Activated T-helper 2 cell treated with anti-CD3 and anti-CD28 coated beads, Interferon-gamma antibody, Interleukin-2, Interleukin-4, amounts not matched to agents 10 μg/mL and 5 μg/mL and 100 μg/mL, durations not matched to agents 14 hours and 24 hours and 36 hours (primary cell): ENCODE data around the gene CENPV. TPM values are rescaled to one million over a fixed set of nuclear protein-coding genes. Genes with fewer than 3 reads are reported as not detected.

Source experiments
- DNase-seq: peaks from one replicate; pipeline ENCODE4 v3.0.0; 2021; ENCODE audit warnings: low spot score
- H3K27ac Mint-ChIP-seq: one replicate; pipeline ENCODE4 v1.8.0; 2021; ENCODE audit warnings: mixed read lengths
- H3K27me3 Mint-ChIP-seq: one replicate; pipeline ENCODE4 v1.8.0; 2021; ENCODE audit warnings: low read depth, mixed read lengths
- H3K36me3 Mint-ChIP-seq: one replicate; pipeline ENCODE4 v1.8.0; 2021; ENCODE audit warnings: low read depth, mixed read lengths
- H3K4me1 Mint-ChIP-seq: one replicate; pipeline ENCODE4 v1.8.0; 2021; ENCODE audit warnings: low read depth, mixed read lengths
- H3K4me3 Mint-ChIP-seq: one replicate; pipeline ENCODE4 v1.8.0; 2021; ENCODE audit warnings: low read depth, mild to moderate bottlenecking, moderate library complexity, mixed read lengths
- H3K9me3 Mint-ChIP-seq: one replicate; pipeline ENCODE4 v1.8.0; 2021; ENCODE audit warnings: mixed read lengths
- intact Hi-C: fragments of 100-400 bp; cut with micrococcal nuclease; formaldehyde crosslinking; loops from one replicate; pipeline ENCODE4 v1.15.1; 2023
- total RNA-seq: library from RNA; stranded (reverse); gene quantifications from 2 replicates; pipeline ENCODE4 v1.2.3, GENCODE V29; 2022

Gene CENPV
- total RNA-seq, 1 donor from 2014 or later = 69.9 TPM

DNA sequence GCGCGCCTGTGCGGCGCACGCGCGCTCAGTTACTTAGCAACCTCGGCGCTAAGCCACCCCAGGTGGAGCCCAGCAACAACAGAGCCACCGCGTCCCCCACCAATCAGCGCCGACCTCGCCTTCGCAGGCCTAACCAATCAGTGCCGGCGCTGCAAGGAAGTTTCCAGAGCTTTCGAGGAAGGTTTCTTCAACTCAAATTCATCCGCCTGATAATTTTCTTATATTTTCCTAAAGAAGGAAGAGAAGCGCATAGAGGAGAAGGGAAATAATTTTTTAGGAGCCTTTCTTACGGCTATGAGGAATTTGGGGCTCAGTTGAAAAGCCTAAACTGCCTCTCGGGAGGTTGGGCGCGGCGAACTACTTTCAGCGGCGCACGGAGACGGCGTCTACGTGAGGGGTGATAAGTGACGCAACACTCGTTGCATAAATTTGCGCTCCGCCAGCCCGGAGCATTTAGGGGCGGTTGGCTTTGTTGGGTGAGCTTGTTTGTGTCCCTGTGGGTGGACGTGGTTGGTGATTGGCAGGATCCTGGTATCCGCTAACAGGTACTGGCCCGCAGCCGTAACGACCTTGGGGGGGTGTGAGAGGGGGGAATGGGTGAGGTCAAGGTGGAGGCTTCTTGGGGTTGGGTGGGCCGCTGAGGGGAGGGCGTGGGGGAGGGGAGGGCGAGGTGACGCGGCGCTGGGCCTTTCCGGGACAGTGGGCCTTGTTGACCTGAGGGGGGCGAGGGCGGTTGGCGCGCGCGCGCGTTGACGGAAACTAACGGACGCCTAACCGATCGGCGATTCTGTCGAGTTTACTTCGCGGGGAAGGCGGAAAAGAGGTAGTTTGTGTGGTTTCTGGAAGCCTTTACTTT lies 27.6 kb upstream of the CENPV start, which contains the start of gene UBB:
UBB (plus strand) TSS at position 452 of the 856 bp plus-strand sequence. CDS start 817 bp downstream, outside the sequence.
- H3K27me3 Mint-ChIP-seq = no peaks in the 10 kb centered on the region
- H3K9me3 Mint-ChIP-seq = no peaks in the 10 kb centered on the region
- H3K27ac Mint-ChIP-seq = peak within 1 kb of the TSS; percentile 92
- peak within 1 kb of the TSS; percentile 96 for H3K4me3 Mint-ChIP-seq
- H3K36me3 Mint-ChIP-seq = peaks cover 38% of the 10 kb centered on the region
- peak; percentile 95 for DNase-seq
- intact Hi-C loops = loop anchor here (1.0 to 5.0 kb wide), 5 partner anchors 35 to 382 kb away; partner anchors contain the start of genes TTC19 and ZSWIM7
- H3K4me1 Mint-ChIP-seq = peaks cover 30% of the 10 kb centered on the region

DNA sequence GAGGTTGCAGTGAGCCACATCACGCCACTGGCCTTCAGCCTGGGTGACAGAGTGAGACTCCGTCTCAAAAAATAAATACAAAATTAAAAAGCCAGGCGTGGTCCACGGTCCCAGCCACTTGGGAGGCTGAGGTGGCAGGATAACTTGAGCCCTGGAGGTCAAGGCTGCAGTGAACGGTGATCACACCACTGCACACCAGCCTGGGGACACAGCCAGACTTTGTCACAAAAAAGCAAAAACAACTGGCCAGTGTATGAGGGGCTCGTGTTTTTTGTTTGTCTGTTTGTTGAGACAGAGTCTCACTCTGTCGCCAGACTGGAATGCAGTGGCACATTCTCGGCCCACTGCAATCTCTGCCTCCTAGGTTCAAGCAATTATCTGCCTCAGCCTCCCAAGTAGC lies 26.4 kb upstream of the CENPV start:
- no peak overlapping the region for H3K4me3 Mint-ChIP-seq
- peaks cover 29% of the 10 kb centered on the region for H3K4me1 Mint-ChIP-seq
- peaks cover 37% of the 10 kb centered on the region for H3K36me3 Mint-ChIP-seq
- H3K27ac Mint-ChIP-seq = no peak overlapping the region
- intact Hi-C loops = loop anchor here (5.0 kb wide), 2 partner anchors 158 to 203 kb away; no protein-coding TSS in a partner anchor
- no peak for DNase-seq
- H3K9me3 Mint-ChIP-seq = no peaks in the 10 kb centered on the region
- H3K27me3 Mint-ChIP-seq = no peaks in the 10 kb centered on the region

DNA sequence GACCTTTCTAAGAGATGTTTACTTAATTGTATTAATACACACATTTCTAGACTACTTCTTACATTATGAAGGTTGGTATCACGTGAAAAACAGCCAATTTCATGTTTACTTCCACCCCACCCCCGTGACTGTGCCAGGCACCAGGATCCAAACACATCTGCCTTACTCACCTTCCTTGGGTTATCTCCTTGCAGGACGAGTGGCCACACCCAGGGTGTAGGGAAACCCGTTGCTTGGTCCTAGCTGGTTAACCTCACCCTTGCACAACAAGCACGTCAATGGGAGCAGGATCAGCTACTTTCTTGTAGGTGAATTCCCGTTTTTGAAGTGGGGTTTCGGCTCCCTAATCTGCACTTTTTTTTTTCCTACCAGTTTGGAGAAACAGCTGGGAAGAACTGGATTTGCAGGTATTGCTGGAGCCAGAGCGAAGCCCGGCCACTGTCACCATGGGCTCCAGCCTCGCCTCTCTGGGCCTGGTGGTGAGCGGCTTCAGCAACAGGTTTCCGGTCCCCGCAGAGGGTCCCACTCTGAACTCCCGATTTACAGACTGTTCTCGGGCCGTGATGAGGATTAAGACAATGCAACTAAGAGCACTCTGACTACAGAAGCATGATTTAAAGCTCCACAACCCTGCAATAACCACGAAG lies 25.5 kb upstream of the CENPV start:
- H3K36me3 Mint-ChIP-seq = peaks cover 28% of the 10 kb centered on the region
- no peaks in the 10 kb centered on the region for H3K27me3 Mint-ChIP-seq
- no peak for DNase-seq
- intact Hi-C loops = no loop called here
- no peak overlapping the region for H3K27ac Mint-ChIP-seq
- peaks cover 20% of the 10 kb centered on the region for H3K4me1 Mint-ChIP-seq
- H3K9me3 Mint-ChIP-seq = no peaks in the 10 kb centered on the region
- no peak overlapping the region for H3K4me3 Mint-ChIP-seq

DNA sequence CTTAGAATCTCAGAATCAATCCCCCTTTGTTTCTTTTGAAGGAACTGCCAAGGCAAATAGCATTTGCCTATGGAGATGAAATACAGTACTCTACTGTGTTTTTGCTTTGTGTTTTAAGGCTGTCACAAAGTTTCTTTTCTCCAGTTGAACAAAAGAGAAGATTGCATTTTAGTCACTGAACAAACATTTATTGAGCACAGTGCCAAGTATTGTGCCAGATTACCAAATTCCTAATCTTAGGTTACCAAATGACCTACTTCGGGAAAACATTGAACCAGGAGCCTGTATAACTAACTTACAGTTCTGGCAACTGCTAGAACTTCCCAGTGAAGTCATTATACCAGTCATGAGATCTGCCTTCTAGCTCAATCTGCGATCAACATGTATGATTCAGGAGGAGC lies 24.7 kb upstream of the CENPV start:
- no peak for DNase-seq
- Mint-ChIP-seq H3K4me1 (peaks cover 16% of the 10 kb centered on the region), H3K27me3 (no peaks in the 10 kb centered on the region), H3K9me3 (no peaks in the 10 kb centered on the region), H3K27ac (no peak overlapping the region), H3K4me3 (no peak overlapping the region), H3K36me3 (peaks cover 20% of the 10 kb centered on the region)
- intact Hi-C loops = no loop called here

DNA sequence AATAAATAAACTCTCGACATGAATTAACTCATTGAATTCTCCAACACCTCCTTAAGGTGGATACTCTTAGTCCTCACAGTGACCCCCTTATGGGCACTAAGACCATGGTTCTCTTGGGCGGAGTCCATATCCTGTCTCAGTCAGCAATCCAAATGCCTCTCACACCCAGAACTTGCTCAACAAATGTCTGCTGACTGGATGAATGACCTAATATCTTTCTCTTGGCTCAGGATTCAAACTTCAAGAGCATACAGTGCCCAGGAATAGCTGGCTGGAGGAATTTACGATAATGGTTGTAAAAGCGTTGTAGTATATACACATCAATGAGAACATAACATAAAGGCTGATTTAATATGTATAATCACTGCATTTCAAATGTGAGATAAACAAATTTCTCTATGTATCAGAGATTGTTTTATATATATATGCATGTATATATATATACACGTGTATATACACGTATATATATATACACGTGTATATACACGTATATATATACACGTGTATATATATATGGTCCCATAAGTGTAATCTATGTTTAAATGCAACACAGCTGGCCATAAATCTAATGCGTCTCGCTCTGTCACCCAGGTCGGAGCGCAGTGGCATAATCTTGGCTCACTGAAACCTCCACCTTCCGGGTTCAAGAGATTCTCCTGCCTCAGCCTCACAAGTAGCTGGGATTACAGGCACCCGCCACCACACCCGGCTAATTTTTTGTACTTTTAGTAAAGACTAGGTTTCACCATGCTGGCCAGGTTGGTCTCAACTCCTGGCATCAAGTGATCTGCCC lies 21.1 kb upstream of the CENPV start:
- no peaks in the 10 kb centered on the region for H3K27me3 Mint-ChIP-seq
- intact Hi-C loops = no loop called here
- no peaks in the 10 kb centered on the region for H3K9me3 Mint-ChIP-seq
- H3K36me3 Mint-ChIP-seq = no peaks in the 10 kb centered on the region
- no peak for DNase-seq
- no peak overlapping the region for H3K4me3 Mint-ChIP-seq
- no peak overlapping the region for H3K27ac Mint-ChIP-seq
- H3K4me1 Mint-ChIP-seq = peaks cover 2% of the 10 kb centered on the region

DNA sequence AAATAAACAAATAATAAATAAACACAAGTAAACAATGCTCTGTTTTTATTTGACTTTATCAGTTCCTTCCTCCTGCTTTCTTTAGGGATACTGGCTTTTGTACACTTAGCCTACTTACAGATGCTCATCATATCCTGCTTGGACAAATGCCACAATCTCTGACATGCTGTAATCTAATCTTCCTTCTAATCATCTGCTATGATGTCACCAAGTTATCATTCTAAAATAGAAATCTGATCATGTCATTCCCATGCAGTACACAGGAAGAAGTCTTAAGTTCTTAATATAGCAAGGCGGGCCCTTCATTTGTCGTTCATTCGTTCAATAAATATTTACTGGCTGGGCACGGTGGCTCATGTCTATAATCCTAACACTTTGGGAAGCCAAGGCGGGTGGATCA lies 18.5 kb upstream of the CENPV start:
- H3K36me3 Mint-ChIP-seq = no peaks in the 10 kb centered on the region
- H3K27ac Mint-ChIP-seq = no peak overlapping the region
- no peak overlapping the region for H3K4me3 Mint-ChIP-seq
- intact Hi-C loops = no loop called here
- DNase-seq = no peak
- no peaks in the 10 kb centered on the region for H3K9me3 Mint-ChIP-seq
- H3K27me3 Mint-ChIP-seq = no peaks in the 10 kb centered on the region
- peaks cover 2% of the 10 kb centered on the region for H3K4me1 Mint-ChIP-seq

DNA sequence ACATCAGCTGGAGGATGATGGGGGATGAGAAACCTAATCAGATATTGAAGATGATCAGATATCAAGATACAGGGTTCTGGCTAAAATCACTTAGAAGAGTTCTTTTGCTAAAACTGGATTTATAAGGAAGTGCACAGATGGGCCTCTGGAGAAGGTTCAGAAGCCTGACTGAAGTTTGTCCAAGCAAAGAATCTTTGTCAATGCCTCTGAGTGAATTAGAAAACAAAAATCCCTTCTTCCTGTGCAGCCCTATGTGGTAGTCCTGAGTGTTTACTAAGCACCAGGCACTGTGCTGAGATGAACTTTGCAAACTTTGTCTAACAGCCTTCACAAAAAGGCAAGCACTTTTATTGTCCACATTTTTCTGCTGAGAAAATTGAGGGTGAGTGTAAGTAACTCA lies 11.4 kb upstream of the CENPV start:
- no peak for DNase-seq
- H3K27me3 Mint-ChIP-seq = no peaks in the 10 kb centered on the region
- intact Hi-C loops = loop anchor here (5.0 kb wide), 1 partner anchor 53 kb away; the partner anchor contains the start of gene TRPV2
- H3K4me3 Mint-ChIP-seq = no peak overlapping the region
- H3K4me1 Mint-ChIP-seq = peaks cover 4% of the 10 kb centered on the region
- H3K9me3 Mint-ChIP-seq = no peaks in the 10 kb centered on the region
- no peaks in the 10 kb centered on the region for H3K36me3 Mint-ChIP-seq
- no peak overlapping the region for H3K27ac Mint-ChIP-seq

DNA sequence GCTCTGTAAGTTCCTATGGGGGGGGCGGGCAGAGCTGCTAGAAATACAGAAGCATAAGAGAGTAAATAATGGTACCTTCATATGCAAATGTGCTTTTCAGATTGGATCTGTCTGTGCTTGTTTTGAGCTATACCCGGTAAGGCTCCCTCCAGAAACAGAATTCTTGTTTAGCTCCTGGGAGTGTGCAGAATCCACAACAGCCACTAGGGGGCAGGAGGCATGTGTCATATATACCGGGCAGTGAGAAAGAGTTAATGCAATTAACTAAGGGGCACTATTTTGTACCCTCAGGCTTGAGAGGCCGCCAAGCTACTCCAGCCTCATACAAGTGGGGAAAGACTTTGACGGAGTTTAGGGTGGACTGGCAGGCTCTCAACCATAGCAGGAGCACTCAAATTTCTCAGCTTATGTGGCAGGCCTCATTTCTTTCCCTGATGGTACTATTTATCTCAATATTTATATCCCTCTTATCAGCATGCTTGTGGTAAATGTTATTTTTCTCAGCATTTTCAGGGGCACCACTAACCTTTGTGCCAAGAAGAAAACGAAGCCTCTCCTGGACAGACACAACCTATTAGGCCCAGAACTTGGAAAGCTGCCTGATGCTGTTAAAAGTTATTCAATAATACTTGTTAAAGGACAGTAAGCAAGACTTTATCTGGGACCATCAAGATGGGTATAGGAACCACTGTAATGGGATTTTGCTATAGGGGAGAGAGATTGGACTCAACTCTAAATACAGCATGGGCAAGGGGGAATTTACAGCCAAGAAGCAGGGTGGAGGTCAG lies 10.7 kb upstream of the CENPV start:
- H3K9me3 Mint-ChIP-seq = no peaks in the 10 kb centered on the region
- H3K4me3 Mint-ChIP-seq = no peak overlapping the region
- peaks cover 4% of the 10 kb centered on the region for H3K4me1 Mint-ChIP-seq
- no peak overlapping the region for H3K27ac Mint-ChIP-seq
- H3K27me3 Mint-ChIP-seq = no peaks in the 10 kb centered on the region
- DNase-seq = peak; percentile 61
- H3K36me3 Mint-ChIP-seq = no peaks in the 10 kb centered on the region
- intact Hi-C loops = loop anchor here (1.0 to 5.0 kb wide), 2 partner anchors 53 to 157 kb away; partner anchors contain the start of gene TRPV2

DNA sequence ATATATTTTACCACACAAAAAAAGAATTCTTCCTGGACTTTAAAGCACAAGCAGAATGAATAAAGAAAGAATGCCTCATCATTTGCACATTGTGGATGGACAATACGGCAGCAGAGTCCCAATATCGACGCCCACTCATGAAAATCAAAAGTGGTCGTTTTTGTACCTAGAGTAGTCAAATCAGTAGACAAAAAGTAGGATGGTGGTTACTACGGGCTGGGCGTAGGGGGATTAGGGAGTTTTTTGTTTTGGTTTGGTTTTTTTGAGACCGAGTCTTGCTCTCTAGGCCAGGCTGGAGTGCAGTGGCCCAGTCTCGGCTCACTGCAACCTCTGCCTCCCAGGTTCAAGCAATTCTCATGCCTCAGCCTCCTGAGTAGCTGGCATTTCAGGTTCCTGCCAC lies 8.6 kb upstream of the CENPV start:
- intact Hi-C loops = loop anchor here (5.0 kb wide), 1 partner anchor 55 kb away; the partner anchor contains the start of gene TRPV2
- no peaks in the 10 kb centered on the region for H3K36me3 Mint-ChIP-seq
- DNase-seq = no peak
- H3K27ac Mint-ChIP-seq = no peak overlapping the region
- peaks cover 8% of the 10 kb centered on the region for H3K27me3 Mint-ChIP-seq
- H3K4me3 Mint-ChIP-seq = no peak overlapping the region
- peaks cover 4% of the 10 kb centered on the region for H3K4me1 Mint-ChIP-seq
- H3K9me3 Mint-ChIP-seq = no peaks in the 10 kb centered on the region

DNA sequence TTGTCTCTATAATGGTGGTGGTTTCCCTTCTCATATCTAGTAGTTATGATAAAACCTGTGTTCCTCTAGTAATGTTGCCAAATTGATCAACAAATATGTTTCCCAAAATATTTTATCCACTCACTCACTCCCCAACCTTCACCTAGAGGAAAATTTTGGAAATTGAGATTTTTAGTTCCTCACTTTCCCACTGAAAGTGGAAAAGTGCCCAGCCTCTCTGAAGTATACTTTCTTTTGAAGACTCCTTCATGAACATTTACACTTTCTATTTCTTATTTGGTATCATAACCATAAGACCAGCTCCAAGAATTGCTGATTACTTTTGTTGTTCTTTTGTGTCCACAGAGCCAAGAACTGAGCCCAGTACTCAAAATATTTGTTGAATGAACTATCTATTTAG lies 5.1 kb upstream of the CENPV start:
- Mint-ChIP-seq H3K4me3 (no peak overlapping the region), H3K27ac (no peak overlapping the region), H3K36me3 (no peaks in the 10 kb centered on the region), H3K9me3 (no peaks in the 10 kb centered on the region), H3K4me1 (peaks cover 9% of the 10 kb centered on the region), H3K27me3 (peaks cover 16% of the 10 kb centered on the region)
- DNase-seq = no peak
- intact Hi-C loops = loop anchor here (10.0 kb wide), 1 partner anchor 144 kb away; the partner anchor contains the start of genes NCOR1 and PIGL

DNA sequence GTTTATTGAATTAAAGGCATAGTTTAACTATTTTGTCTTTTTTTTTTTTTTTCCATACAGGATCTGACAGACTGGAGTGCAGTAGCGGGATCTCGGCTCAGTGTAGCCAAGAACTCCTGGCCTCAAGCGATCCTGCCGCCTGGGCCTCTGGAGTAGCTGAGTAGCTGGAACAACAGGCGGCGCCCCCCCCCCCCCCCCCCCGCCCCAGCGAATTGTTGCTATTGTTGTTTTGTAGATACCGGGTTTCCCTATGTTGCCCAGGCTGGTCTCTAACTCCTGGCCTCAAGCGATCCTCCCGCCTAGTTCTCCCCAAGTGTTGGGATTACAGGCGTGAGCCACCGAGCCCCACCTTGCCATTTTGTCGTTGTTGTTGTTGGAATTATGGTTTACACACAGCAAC lies 1.3 kb upstream of the CENPV start:
- peaks cover 12% of the 10 kb centered on the region for H3K36me3 Mint-ChIP-seq
- intact Hi-C loops = loop anchor here (10.0 kb wide), 1 partner anchor 140 kb away; the partner anchor contains the start of genes NCOR1 and PIGL
- H3K27ac Mint-ChIP-seq = no peak overlapping the region
- peak overlapping the region; percentile 74 for H3K4me3 Mint-ChIP-seq
- DNase-seq = no peak
- H3K27me3 Mint-ChIP-seq = peaks cover 17% of the 10 kb centered on the region
- peaks cover 17% of the 10 kb centered on the region for H3K4me1 Mint-ChIP-seq
- H3K9me3 Mint-ChIP-seq = no peaks in the 10 kb centered on the region
